HepG2 (cell line): ENCODE results near the gene PTPRM. TPM values are rescaled to one million over a fixed set of nuclear protein-coding genes. Genes with fewer than 3 reads are reported as not detected.

Experiments
- FOXA1 ChIP-seq, 2 experiments: fragments of 450-650 bp in 1 of 2; sonication (generic) in 1 of 2; formaldehyde crosslinking in 1 of 2; IDR thresholded peaks; 2 replicates each; pipeline versions ENCODE4 v1.4.0 to v1.6.1; 2016 to 2020; ENCODE audit warnings: missing genetic modification reagents in 1 of 2
- FOXP1 ChIP-seq, 2 experiments: fragments of 450-650 bp in 1 of 2; IDR thresholded peaks; 2 replicates each; pipeline ENCODE4 v1.6.1; 2017 to 2018; ENCODE audit warnings: antibody characterized with exemption in 1 of 2
- GATAD2A ChIP-seq: IDR thresholded peaks from 2 replicates; pipeline ENCODE4 v1.6.1; 2016
- HDAC2 ChIP-seq: sonication (generic); formaldehyde crosslinking; IDR thresholded peaks from 2 replicates; pipeline ENCODE4 v1.4.0; 2020; ENCODE audit warnings: missing genetic modification reagents
- IRF1 ChIP-seq: sonication (generic); formaldehyde crosslinking; IDR thresholded peaks from 2 replicates; pipeline ENCODE4 v1.4.0; 2020; ENCODE audit warnings: low read depth, mild to moderate bottlenecking, missing genetic modification reagents
- JUNB ChIP-seq: sonication (generic); formaldehyde crosslinking; IDR thresholded peaks from 2 replicates; pipeline ENCODE4 v1.8.0; 2022; ENCODE audit warnings: missing genetic modification reagents, mild to moderate bottlenecking, borderline replicate concordance
- MBD4 ChIP-seq: IDR thresholded peaks from 2 replicates; pipeline ENCODE4 v1.6.1; 2012; ENCODE audit warnings: low read length, inconsistent platforms, borderline replicate concordance
- MED1 ChIP-seq: sonication (generic); formaldehyde crosslinking; IDR thresholded peaks from 2 replicates; pipeline ENCODE4 v1.4.0; 2020; ENCODE audit warnings: missing genetic modification reagents
- NCOA2 ChIP-seq: sonication (generic); formaldehyde crosslinking; IDR thresholded peaks from 2 replicates; pipeline ENCODE4 v1.8.0; 2022; ENCODE audit warnings: inconsistent platforms
- NFIC ChIP-seq: IDR thresholded peaks from 2 replicates; pipeline ENCODE4 v1.6.1; 2012; ENCODE audit warnings: mild to moderate bottlenecking, low read length, inconsistent platforms
- NR2F6 ChIP-seq, 2 experiments: IDR thresholded peaks; 2 replicates each; pipeline ENCODE4 v1.6.1; 2016; ENCODE audit warnings: antibody characterized with exemption in 1 of 2, mild to moderate bottlenecking in 1 of 2
- PCBP1 ChIP-seq: fragments of 200-400 bp; formaldehyde crosslinking; IDR thresholded peaks from 2 replicates; pipeline ENCODE4 v1.6.1; 2017; ENCODE audit warnings: mild to moderate bottlenecking, low read depth, low read length, borderline replicate concordance
- PPARG ChIP-seq: conservative IDR thresholded peaks from 2 replicates; pipeline ENCODE4 v1.6.1; 2016; ENCODE audit warnings: missing biosample characterization, missing genetic modification reagents
- RARA ChIP-seq: IDR thresholded peaks from 2 replicates; pipeline ENCODE4 v1.6.1; 2016; ENCODE audit warnings: missing genetic modification reagents, missing compliant biosample characterization
- SIX4 ChIP-seq: sonication (generic); formaldehyde crosslinking; IDR thresholded peaks from 2 replicates; pipeline ENCODE4 v1.4.0; 2020; ENCODE audit warnings: missing genetic modification reagents
- SOX6 ChIP-seq, 2 experiments: fragments of 450-650 bp in 1 of 2; sonication (generic) in 1 of 2; formaldehyde crosslinking in 1 of 2; IDR thresholded peaks; 2 replicates each; pipeline versions ENCODE4 v1.4.0 to v1.6.1; 2017 to 2020; ENCODE audit warnings: antibody characterized with exemption in 1 of 2, mild to moderate bottlenecking in 1 of 2, missing genetic modification reagents in 1 of 2
- SRSF4 ChIP-seq: fragments of 200-400 bp; formaldehyde crosslinking; IDR thresholded peaks from one replicate; pipeline ENCODE4 v1.6.1; 2018; ENCODE audit warnings: mild to moderate bottlenecking, low read depth, low read length, moderate library complexity; ENCODE audit not compliant: poor library complexity, severe bottlenecking
- TMF1 ChIP-seq: sonication (generic); formaldehyde crosslinking; IDR thresholded peaks from 2 replicates; pipeline ENCODE4 v1.8.1; 2022; ENCODE audit warnings: low read depth, missing genetic modification reagents
- XRCC5 ChIP-seq: fragments of 200-400 bp; formaldehyde crosslinking; optimal IDR thresholded peaks from 2 replicates; pipeline ENCODE3; 2017; ENCODE audit warnings: mild to moderate bottlenecking, low read length
- ZBTB2 ChIP-seq: sonication (generic); formaldehyde crosslinking; IDR thresholded peaks from 2 replicates; pipeline ENCODE4 v1.8.0; 2022; ENCODE audit warnings: low read depth, missing genetic modification reagents
- ZBTB8A ChIP-seq: sonication (generic); formaldehyde crosslinking; IDR thresholded peaks from 2 replicates; pipeline ENCODE4 v1.4.0; 2020; ENCODE audit warnings: mild to moderate bottlenecking, low read depth, missing genetic modification reagents, borderline replicate concordance
- ZFAT ChIP-seq: sonication (generic); formaldehyde crosslinking; conservative IDR thresholded peaks from 2 replicates; pipeline ENCODE4 v1.8.1; 2023; ENCODE audit warnings: missing genetic modification reagents, inconsistent platforms
- ZKSCAN8 ChIP-seq: IDR thresholded peaks from 2 replicates; pipeline ENCODE4 v1.6.1; 2016; ENCODE audit warnings: borderline replicate concordance, missing genetic modification reagents, missing compliant biosample characterization
- ZNF256 ChIP-seq: sonication (generic); formaldehyde crosslinking; conservative IDR thresholded peaks from 2 replicates; pipeline ENCODE4 v1.4.0; 2020; ENCODE audit warnings: missing genetic modification reagents
- ZNF761 ChIP-seq: sonication (generic); formaldehyde crosslinking; conservative IDR thresholded peaks from 2 replicates; pipeline ENCODE4 v1.4.0; 2020; ENCODE audit warnings: mild to moderate bottlenecking, missing genetic modification reagents
- ZSCAN20 ChIP-seq: sonication (generic); formaldehyde crosslinking; IDR thresholded peaks from 2 replicates; pipeline ENCODE4 v1.4.0; 2020; ENCODE audit warnings: missing genetic modification reagents, mild to moderate bottlenecking, borderline replicate concordance
- polyA plus RNA-seq, 8 experiments: library from polyadenylated mRNA; depleted of rRNA in 3 of 8; stranded (reverse) in 7 of 8; unstranded in 1 of 8; fragments of >200 nt; fragmentation: Illumina TruSeq in 4 of 8; extraction: Trizol in 4 of 8; gene quantifications; 2 replicates each; pipeline versions ENCODE4 v1.2.1 to v1.2.3, GENCODE V29; 2011 to 2016; ENCODE audit warnings: low read depth in 4 of 8, missing spikeins in 1 of 8, mixed read lengths in 1 of 8; ENCODE audit not compliant: insufficient read depth in 1 of 8
- total RNA-seq, 5 experiments: library from RNA; depleted of rRNA; stranded (reverse); fragments of >200 nt; fragmentation: Illumina TruSeq; extraction: Trizol; gene quantifications; 2 replicates each; pipeline ENCODE4 v1.2.3, GENCODE V29; 2016; ENCODE audit warnings: low read depth in 1 of 5

Gene PTPRM
- total and polyA plus RNA-seq, 2 of the 13 experiments (the other 11 are each of a cell fraction or from before 2014, with no cell fraction given): 12.6 to 108 TPM

DNA sequence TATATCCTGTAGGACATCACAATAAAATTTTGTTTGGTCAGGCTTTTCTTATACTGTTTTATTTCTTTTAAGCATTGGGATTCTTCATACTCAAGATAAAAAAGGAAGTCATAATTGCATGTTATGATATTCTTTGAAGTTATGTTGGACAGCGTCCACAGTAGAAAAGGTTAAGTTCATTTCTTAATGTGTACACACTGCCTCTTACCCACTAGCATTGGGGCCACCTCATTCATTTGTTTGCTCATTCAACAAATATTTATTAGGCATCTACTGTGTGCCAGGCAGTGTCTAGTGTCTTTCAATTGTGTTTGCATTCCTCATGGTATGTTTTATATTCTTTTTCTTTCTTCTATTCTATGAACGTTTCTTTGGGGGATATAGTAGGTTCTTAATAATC, 70.2 kb downstream of the PTPRM start (continued):
- TF ChIP-seq ZFAT (CRISPR knock-in tag): no peak
- TF ChIP-seq RARA (CRISPR knock-in tag): peak; percentile 87
- TF ChIP-seq ZBTB8A (CRISPR knock-in tag): no peak
- peak; percentile 75 for TF ChIP-seq GATAD2A
- TF ChIP-seq ZNF761 (CRISPR knock-in tag): no peak
- peak; percentile 26; the same call in 1 of the 2 replicates for TF ChIP-seq MED1 (CRISPR knock-in tag)
- TF ChIP-seq JUNB: no peak
- peak; percentile 62 for TF ChIP-seq NCOA2 (CRISPR knock-in tag)
- no peak for TF ChIP-seq FOXA1 (IDR thresholded peaks at IDR 0.05)
- TF ChIP-seq FOXA1 (CRISPR knock-in tag; IDR thresholded peaks at IDR 0.05): peak; percentile 70
- no peak for TF ChIP-seq XRCC5
- peak; percentile 94 for TF ChIP-seq ZKSCAN8 (CRISPR knock-in tag)
- TF ChIP-seq HDAC2 (CRISPR knock-in tag): peak; percentile 74; the same call in 1 of the 2 replicates
- no peak for TF ChIP-seq PCBP1
- TF ChIP-seq ZNF256 (CRISPR knock-in tag): no peak
- TF ChIP-seq MBD4: no peak
- TF ChIP-seq PPARG (CRISPR knock-in tag): peak; percentile 68
- no peak for TF ChIP-seq TMF1 (CRISPR knock-in tag)
- no peak for TF ChIP-seq SOX6 (IDR thresholded peaks at IDR 0.05)
- TF ChIP-seq SOX6 (CRISPR knock-in tag; IDR thresholded peaks at IDR 0.05): peak; percentile 51; the same call in 1 of the 2 replicates
- no peak for TF ChIP-seq ZSCAN20 (CRISPR knock-in tag)
- no peak for TF ChIP-seq ZBTB2 (CRISPR knock-in tag)
- TF ChIP-seq SRSF4: no peak
- no peak for TF ChIP-seq IRF1 (CRISPR knock-in tag)
- peak; percentile 26; the same call in 1 of the 2 replicates for TF ChIP-seq NFIC
- no peak for TF ChIP-seq SIX4
- TF ChIP-seq FOXP1 (IDR thresholded peaks at IDR 0.05): no peak
- TF ChIP-seq FOXP1 (CRISPR knock-in tag; IDR thresholded peaks at IDR 0.05): peak; percentile 75
- no peak for TF ChIP-seq NR2F6 (IDR thresholded peaks at IDR 0.05)
- TF ChIP-seq NR2F6 (CRISPR knock-in tag; IDR thresholded peaks at IDR 0.05): peak; percentile 61
